Activated B cell treated with CpG ODN at 0.5 μM for 24 hours (primary cell): ENCODE data around the gene OR2T5. TPM values are rescaled to one million over a fixed set of nuclear protein-coding genes. Genes with fewer than 3 reads are reported as not detected.
"Not testable (repeated sequence)": the region's sequence is repeated elsewhere in the genome, so short reads cannot be mapped to it uniquely, and the experiment has no call there.

Source experiments
- ATAC-seq: fragments of 200-7000 bp; cut with Tn5 transposase; one replicate; pipeline ENCODE4 v1.10.0; 2021; ENCODE audit warnings: low read depth, mild to moderate bottlenecking, moderate library complexity
- CTCF ChIA-PET: fragments of 350-600 bp; sonication (Branson Sonifier 250); formaldehyde crosslinking; loops from one replicate; lab custom pipeline; 2021; ENCODE audit warnings: antibody characterized with exemption; lab: Charles Lee
- POLR2A ChIA-PET: fragments of 350-600 bp; sonication (Branson Sonifier 250); formaldehyde crosslinking; loops from one replicate; lab custom pipeline; 2021; ENCODE audit warnings: antibody characterized with exemption; lab: Charles Lee
- DNase-seq: peaks from one replicate; pipeline ENCODE4 v3.0.0; 2022
- H3K27ac Mint-ChIP-seq: one replicate; pipeline ENCODE4 v1.8.0; 2020; ENCODE audit warnings: mixed read lengths
- H3K27me3 Mint-ChIP-seq: one replicate; pipeline ENCODE4 v1.8.0; 2021; ENCODE audit warnings: mixed read lengths
- H3K36me3 Mint-ChIP-seq: one replicate; pipeline ENCODE4 v1.8.0; 2021; ENCODE audit warnings: low read depth, mixed read lengths
- H3K4me1 Mint-ChIP-seq: one replicate; pipeline ENCODE4 v1.8.0; 2021; ENCODE audit warnings: mixed read lengths
- H3K4me3 Mint-ChIP-seq: one replicate; pipeline ENCODE4 v1.8.0; 2020; ENCODE audit warnings: mild to moderate bottlenecking, mixed read lengths
- H3K9me3 Mint-ChIP-seq: one replicate; pipeline ENCODE4 v1.8.0; 2020; ENCODE audit warnings: mixed read lengths
- intact Hi-C: fragments of 100-400 bp; cut with micrococcal nuclease; formaldehyde crosslinking; loops from one replicate; pipeline ENCODE4 v1.15.1; 2024
- total RNA-seq: library from RNA; stranded (reverse); gene quantifications from 2 replicates; pipeline ENCODE4 v1.2.3, GENCODE V29; 2022
- TF ChIP-seq, protein P1 (sequence below): fragments of 200-600 bp; IDR thresholded peaks from one replicate; pipeline ENCODE4 v1.8.0; 2022; ENCODE audit warnings: antibody characterized with exemption, mild to moderate bottlenecking

OR2T5 gene
- total RNA-seq, 1 donor from 2014 or later = not detected

DNA sequence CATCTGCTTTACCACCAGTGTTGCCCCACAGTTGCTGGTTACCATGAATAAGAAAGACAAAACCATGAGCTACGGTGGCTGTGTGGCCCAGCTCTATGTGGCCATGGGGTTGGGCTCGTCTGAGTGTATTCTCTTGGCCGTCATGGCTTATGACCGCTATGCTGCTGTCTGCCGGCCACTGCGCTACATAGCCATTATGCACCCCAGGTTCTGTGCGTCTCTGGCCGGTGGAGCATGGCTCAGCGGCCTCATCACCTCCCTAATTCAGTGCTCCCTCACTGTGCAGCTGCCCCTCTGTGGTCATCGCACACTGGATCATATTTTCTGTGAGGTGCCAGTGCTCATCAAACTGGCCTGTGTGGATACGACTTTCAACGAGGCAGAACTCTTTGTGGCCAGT lies 33.5 kb downstream of the OR2T5 start:
- Mint-ChIP-seq H3K4me1 (no peaks in the 10 kb centered on the region), H3K4me3 (no peak overlapping the region)
- CTCF ChIA-PET = no interaction called here

DNA sequence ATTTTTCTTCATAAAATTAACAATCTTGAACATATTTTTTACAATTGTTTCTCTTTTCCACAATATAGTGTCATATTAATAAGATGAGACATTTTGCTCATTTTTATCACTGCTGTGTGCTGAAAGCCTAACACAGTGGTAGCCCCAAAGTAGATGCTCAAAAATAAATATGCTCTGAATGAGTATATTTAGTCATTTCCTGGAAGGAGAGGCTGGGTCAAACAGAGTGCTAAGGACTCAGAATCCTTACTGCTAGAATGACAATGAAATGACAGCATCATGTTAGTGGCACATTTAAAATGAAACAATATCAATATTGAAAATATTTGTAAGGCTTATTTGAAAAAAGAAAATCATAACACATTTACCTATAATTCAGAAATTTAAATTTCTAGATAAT lies 49.1 kb downstream of the OR2T5 start:
- H3K4me1 Mint-ChIP-seq, CTCF ChIA-PET, DNase-seq, intact Hi-C loops, POLR2A ChIA-PET, H3K27ac Mint-ChIP-seq, ATAC-seq, H3K9me3 Mint-ChIP-seq, H3K27me3 Mint-ChIP-seq, H3K36me3 Mint-ChIP-seq, H3K4me3 Mint-ChIP-seq: not testable (repeated sequence)

More for the DNA sequence above, 33.5 kb downstream of the OR2T5 start:
- POLR2A ChIA-PET = no interaction called here
- Mint-ChIP-seq H3K9me3 (peaks cover 6% of the 10 kb centered on the region), H3K36me3 (no peaks in the 10 kb centered on the region), H3K27ac (no peak overlapping the region), H3K27me3 (no peaks in the 10 kb centered on the region)
- intact Hi-C loops = no loop called here
- TF ChIP-seq, protein P1, sequence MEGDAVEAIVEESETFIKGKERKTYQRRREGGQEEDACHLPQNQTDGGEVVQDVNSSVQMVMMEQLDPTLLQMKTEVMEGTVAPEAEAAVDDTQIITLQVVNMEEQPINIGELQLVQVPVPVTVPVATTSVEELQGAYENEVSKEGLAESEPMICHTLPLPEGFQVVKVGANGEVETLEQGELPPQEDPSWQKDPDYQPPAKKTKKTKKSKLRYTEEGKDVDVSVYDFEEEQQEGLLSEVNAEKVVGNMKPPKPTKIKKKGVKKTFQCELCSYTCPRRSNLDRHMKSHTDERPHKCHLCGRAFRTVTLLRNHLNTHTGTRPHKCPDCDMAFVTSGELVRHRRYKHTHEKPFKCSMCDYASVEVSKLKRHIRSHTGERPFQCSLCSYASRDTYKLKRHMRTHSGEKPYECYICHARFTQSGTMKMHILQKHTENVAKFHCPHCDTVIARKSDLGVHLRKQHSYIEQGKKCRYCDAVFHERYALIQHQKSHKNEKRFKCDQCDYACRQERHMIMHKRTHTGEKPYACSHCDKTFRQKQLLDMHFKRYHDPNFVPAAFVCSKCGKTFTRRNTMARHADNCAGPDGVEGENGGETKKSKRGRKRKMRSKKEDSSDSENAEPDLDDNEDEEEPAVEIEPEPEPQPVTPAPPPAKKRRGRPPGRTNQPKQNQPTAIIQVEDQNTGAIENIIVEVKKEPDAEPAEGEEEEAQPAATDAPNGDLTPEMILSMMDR = no peak
- DNase-seq = no peak
- ATAC-seq = no peak

Other genes with a start within 250 kb of the OR2T5 start
- not detected in 2 replicates for gene OR2T33, start 210.6 kb upstream of the OR2T5 start, total RNA-seq
- gene OR2T12, start 185.2 kb upstream of the OR2T5 start, total RNA-seq = not detected in 2 replicates
- gene OR2M7, start 164.0 kb upstream of the OR2T5 start, total RNA-seq = not detected in 2 replicates
- gene OR14C36, start 139.8 kb upstream of the OR2T5 start, total RNA-seq = not detected in 2 replicates
- not detected in 2 replicates for gene OR2T4, start 126.9 kb upstream of the OR2T5 start, total RNA-seq
- not detected in 2 replicates for gene OR2T6, start 112.8 kb upstream of the OR2T5 start, total RNA-seq
- gene OR2T1, start 85.5 kb upstream of the OR2T5 start, total RNA-seq = not detected in 2 replicates
- 3.2 and 4.1 TPM in 2 replicates for gene OR2T2, start 43.0 kb upstream of the OR2T5 start, total RNA-seq
- gene OR2T3, start 15.2 kb upstream of the OR2T5 start, total RNA-seq = 1.00 and 1.5 TPM in 2 replicates
- gene OR2G6, start 19.5 kb downstream of the OR2T5 start, total RNA-seq = 0.59 and 1.00 TPM in 2 replicates
- 2.0 and 2.1 TPM in 2 replicates for gene OR2T29, start 74.2 kb downstream of the OR2T5 start, total RNA-seq
- 0.54 and 0.80 TPM in 2 replicates for gene OR2T34, start 86.2 kb downstream of the OR2T5 start, total RNA-seq
- 1.4 and 3.1 TPM in 2 replicates for gene OR2T10, start 109.1 kb downstream of the OR2T5 start, total RNA-seq
- 1.7 and 4.3 TPM in 2 replicates for gene OR2T11, start 146.5 kb downstream of the OR2T5 start, total RNA-seq
- 0.29 and 1.6 TPM in 2 replicates for gene OR2T35, start 156.7 kb downstream of the OR2T5 start, total RNA-seq
- 0.22 TPM in 1 of 2 replicates, not detected in the other for gene OR2T27, start 166.9 kb downstream of the OR2T5 start, total RNA-seq
- not detected in 2 replicates for gene OR14I1, start 214.2 kb downstream of the OR2T5 start, total RNA-seq